Mucosa of stomach (tissue), 1 donor: ENCODE data around the gene ADAMTS12.

Experiments used
- H3K27me3 ChIP-seq: one replicate; pipeline ENCODE4 v1.7.0; 2013; ENCODE audit warnings: mild to moderate bottlenecking, low read length; ENCODE audit not compliant: control insufficient read depth, insufficient read depth
- H3K36me3 ChIP-seq: one replicate; pipeline ENCODE4 v1.7.0; 2013; ENCODE audit warnings: low read length; ENCODE audit not compliant: control insufficient read depth, insufficient read depth
- H3K4me1 ChIP-seq: one replicate; pipeline ENCODE4 v1.7.0; 2013; ENCODE audit warnings: mild to moderate bottlenecking, low read length; ENCODE audit not compliant: control insufficient read depth, insufficient read depth
- H3K4me3 ChIP-seq: one replicate; pipeline ENCODE4 v1.7.0; 2013; ENCODE audit warnings: low read length
- H3K9ac ChIP-seq: one replicate; pipeline ENCODE4 v1.7.0; 2013; ENCODE audit warnings: mild to moderate bottlenecking, low read length, moderate library complexity
- H3K9me3 ChIP-seq: one replicate; pipeline ENCODE4 v1.7.0; 2013; ENCODE audit warnings: mild to moderate bottlenecking, low read length, moderate library complexity; ENCODE audit not compliant: control insufficient read depth
- donor health status: Pancreatic carcinoma.

ADAMTS12 gene

GRCh38 chr5:33891788-33892619 is at the start of gene ADAMTS12:
Gene ADAMTS12, minus strand, starts transcription at chr5:33891990. Its CDS starts 134 bp downstream, at chr5:33891856.
- Histone ChIP-seq H3K9me3 (no peaks in the 10 kb centered on the region), H3K4me3 (no peak within 1 kb of the TSS), H3K9ac (no peak within 1 kb of the TSS), H3K4me1 (no peaks in the 10 kb centered on the region), H3K27me3 (peaks cover 22% of the 10 kb centered on the region), H3K36me3 (no peaks in the 10 kb centered on the region)

DNA sequence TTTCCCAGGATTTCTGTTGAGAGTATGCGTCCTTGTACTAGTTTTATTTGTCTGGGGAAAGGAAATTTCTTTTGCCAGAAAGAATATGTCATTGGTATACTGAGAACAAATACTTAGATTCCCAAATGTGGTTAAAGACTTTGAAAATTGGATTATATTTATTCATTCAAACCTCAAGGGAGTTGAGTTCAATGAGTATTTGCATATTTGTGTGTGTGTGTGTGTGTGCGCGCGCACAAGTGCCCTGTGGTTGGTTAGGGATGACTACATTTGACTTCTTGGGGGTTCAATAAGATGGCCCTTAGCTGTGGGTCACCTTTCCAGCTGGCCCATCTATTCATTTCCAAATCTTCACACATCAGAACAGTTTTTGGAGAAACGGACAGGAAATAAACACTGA is 49.3 kb upstream of the ADAMTS12 start:
- Histone ChIP-seq H3K4me3 (no peak overlapping the region), H3K36me3 (no peaks in the 10 kb centered on the region), H3K9ac (no peak overlapping the region), H3K9me3 (no peaks in the 10 kb centered on the region), H3K4me1 (peaks cover 3% of the 10 kb centered on the region), H3K27me3 (peaks cover 34% of the 10 kb centered on the region)

DNA sequence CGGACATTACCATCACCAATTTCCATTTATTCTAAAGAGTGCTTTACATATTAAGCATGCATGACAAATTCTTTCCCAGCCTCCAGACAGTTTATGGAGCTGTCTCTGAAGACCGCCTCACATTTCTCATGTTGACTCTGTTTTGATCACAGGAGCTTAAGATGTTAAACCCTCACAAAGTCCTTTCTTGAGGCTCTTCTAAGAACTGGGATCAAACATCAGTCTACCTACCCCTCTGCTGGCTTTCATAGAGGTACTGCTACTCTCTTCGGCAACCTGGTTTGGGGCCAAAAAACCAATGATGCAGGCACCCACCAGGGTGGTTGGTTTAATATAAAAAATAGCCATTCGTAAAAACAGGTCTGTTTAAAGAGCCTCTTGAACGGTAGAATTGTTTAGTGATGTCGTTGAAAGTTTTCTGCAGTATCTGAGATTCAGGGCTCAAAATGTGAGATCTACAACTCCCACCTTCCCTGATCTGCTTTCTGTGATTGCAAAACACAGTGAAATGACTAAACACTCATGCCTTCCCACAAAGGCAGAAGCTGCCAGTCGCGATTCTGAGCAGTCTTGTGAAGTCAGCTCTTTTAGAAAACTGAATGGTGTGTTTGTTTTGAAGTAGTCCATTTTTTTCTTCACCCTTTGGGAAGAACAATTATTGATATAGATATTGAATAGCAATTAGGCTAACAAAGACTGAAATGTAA is 47.9 kb upstream of the ADAMTS12 start:
- no peaks in the 10 kb centered on the region for H3K9me3 ChIP-seq
- H3K9ac ChIP-seq = no peak overlapping the region
- H3K27me3 ChIP-seq = peaks cover 43% of the 10 kb centered on the region
- H3K4me1 ChIP-seq = peaks cover 5% of the 10 kb centered on the region
- H3K36me3 ChIP-seq = no peaks in the 10 kb centered on the region
- no peak overlapping the region for H3K4me3 ChIP-seq

DNA sequence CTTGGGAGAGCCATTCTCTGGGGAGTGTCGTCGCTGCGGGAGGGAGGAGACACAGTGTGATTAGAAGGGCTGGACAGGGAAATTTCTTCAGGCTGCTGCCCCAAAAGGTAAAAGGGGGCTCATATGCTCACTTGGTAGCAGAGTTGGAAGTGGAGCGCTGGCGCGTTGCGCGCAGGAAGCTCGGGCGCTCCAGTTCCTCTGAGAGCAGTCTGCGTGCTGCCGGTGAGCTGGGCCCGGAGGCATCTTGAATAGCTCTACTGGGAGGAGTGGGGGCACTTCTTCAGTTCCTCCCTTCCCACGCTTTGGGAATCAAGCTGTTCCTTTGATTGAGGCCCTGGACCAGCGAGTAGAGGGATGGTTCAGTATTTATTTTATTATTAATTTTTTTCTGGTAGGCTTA is 47.1 kb upstream of the ADAMTS12 start:
- Histone ChIP-seq H3K36me3 (no peaks in the 10 kb centered on the region), H3K4me1 (peaks cover 5% of the 10 kb centered on the region), H3K9ac (no peak overlapping the region), H3K27me3 (peaks cover 43% of the 10 kb centered on the region), H3K4me3 (no peak overlapping the region), H3K9me3 (no peaks in the 10 kb centered on the region)

- Histone ChIP-seq H3K4me3 (no peak overlapping the region), H3K27me3 (peaks cover 43% of the 10 kb centered on the region), H3K9me3 (no peaks in the 10 kb centered on the region), H3K4me1 (peaks cover 5% of the 10 kb centered on the region), H3K36me3 (no peaks in the 10 kb centered on the region), H3K9ac (no peak overlapping the region)
Observed at GRCh38 chr5:33938507-33938796, 46.7 kb upstream of the ADAMTS12 start.

GRCh38 chr5:33937707-33938506 is 46.1 kb upstream of the ADAMTS12 start:
- Histone ChIP-seq H3K4me1 (peaks cover 5% of the 10 kb centered on the region), H3K9ac (no peak overlapping the region), H3K9me3 (no peaks in the 10 kb centered on the region), H3K27me3 (peaks cover 43% of the 10 kb centered on the region), H3K4me3 (no peak overlapping the region), H3K36me3 (no peaks in the 10 kb centered on the region)

DNA sequence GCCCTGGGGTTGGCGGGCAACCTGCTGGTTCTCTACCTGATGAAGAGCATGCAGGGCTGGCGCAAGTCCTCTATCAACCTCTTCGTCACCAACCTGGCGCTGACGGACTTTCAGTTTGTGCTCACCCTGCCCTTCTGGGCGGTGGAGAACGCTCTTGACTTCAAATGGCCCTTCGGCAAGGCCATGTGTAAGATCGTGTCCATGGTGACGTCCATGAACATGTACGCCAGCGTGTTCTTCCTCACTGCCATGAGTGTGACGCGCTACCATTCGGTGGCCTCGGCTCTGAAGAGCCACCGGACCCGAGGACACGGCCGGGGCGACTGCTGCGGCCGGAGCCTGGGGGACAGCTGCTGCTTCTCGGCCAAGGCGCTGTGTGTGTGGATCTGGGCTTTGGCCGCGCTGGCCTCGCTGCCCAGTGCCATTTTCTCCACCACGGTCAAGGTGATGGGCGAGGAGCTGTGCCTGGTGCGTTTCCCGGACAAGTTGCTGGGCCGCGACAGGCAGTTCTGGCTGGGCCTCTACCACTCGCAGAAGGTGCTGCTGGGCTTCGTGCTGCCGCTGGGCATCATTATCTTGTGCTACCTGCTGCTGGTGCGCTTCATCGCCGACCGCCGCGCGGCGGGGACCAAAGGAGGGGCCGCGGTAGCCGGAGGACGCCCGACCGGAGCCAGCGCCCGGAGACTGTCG is 45.4 kb upstream of the ADAMTS12 start:
- Histone ChIP-seq H3K9me3 (no peaks in the 10 kb centered on the region), H3K27me3 (peaks cover 43% of the 10 kb centered on the region), H3K4me1 (peaks cover 5% of the 10 kb centered on the region), H3K4me3 (no peak overlapping the region), H3K36me3 (no peaks in the 10 kb centered on the region), H3K9ac (no peak overlapping the region)

- Histone ChIP-seq H3K27me3 (peaks cover 43% of the 10 kb centered on the region), H3K9ac (no peak within 1 kb of the TSS), H3K9me3 (no peaks in the 10 kb centered on the region), H3K36me3 (no peaks in the 10 kb centered on the region), H3K4me3 (no peak within 1 kb of the TSS), H3K4me1 (peaks cover 5% of the 10 kb centered on the region)
Observed at GRCh38 chr5:33936381-33937016, 44.7 kb upstream of the ADAMTS12 start, which contains the start of gene RXFP3. Gene RXFP3, plus strand, starts transcription at chr5:33936386. Its CDS starts 355 bp downstream, at chr5:33936741.

- Histone ChIP-seq H3K9ac (no peak overlapping the region), H3K4me1 (peaks cover 5% of the 10 kb centered on the region), H3K9me3 (no peaks in the 10 kb centered on the region), H3K36me3 (no peaks in the 10 kb centered on the region), H3K4me3 (no peak overlapping the region), H3K27me3 (peaks cover 43% of the 10 kb centered on the region)
Observed at GRCh38 chr5:33936004-33936380, 44.2 kb upstream of the ADAMTS12 start.

DNA sequence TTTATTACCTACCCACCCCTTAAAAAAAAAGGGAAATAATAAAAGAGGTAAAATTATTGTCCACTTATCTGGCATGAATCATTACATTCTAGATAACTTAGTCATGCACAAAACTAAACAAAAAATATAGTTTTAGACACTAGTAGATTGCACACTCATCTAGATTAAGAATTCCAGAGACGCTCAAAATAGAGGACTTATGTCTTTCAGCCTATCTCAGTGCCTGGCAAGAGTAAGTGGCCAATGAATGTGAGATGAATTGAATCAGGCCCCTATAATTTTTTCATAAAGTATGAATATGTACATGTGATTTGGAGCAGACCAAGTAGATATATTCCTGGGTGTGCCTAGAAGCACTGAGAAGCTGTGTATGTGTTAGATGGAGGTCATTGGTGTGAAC is 42.4 kb upstream of the ADAMTS12 start:
- Histone ChIP-seq H3K4me3 (no peak overlapping the region), H3K9ac (no peak overlapping the region), H3K9me3 (no peaks in the 10 kb centered on the region), H3K36me3 (no peaks in the 10 kb centered on the region), H3K27me3 (peaks cover 38% of the 10 kb centered on the region), H3K4me1 (peaks cover 5% of the 10 kb centered on the region)

DNA sequence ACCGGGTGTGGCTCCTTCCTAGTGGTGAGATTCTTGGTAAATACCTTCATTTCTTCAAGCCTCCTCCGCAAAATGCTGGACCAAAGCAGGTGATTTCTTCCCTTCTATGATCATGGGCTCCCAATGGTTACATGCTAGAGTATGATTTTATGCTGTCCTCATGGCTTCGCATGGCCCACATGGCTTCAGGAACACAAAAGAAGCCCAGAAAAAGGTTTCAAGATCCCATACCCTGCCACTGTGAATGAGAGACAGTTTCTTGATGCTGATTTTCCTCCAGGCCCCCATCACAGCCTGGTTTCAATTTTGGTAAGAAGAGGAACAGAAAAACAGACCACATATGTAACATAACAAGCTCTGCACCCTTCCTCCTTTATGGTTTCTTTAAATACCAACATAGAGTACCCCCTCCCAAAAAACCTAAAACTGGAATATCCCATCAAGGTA is 42.0 kb upstream of the ADAMTS12 start:
- Histone ChIP-seq H3K9me3 (no peaks in the 10 kb centered on the region), H3K36me3 (no peaks in the 10 kb centered on the region), H3K4me1 (peaks cover 5% of the 10 kb centered on the region), H3K27me3 (peaks cover 35% of the 10 kb centered on the region), H3K4me3 (no peak overlapping the region), H3K9ac (no peak overlapping the region)
